ENCODE data around the gene HES5. TPM values are rescaled to one million over a fixed set of nuclear protein-coding genes. Genes with fewer than 3 reads are reported as not detected.
"Not testable (repeated sequence)": the region's sequence is repeated elsewhere in the genome, so short reads cannot be mapped to it uniquely, and the experiment has no call there.

The HES5 gene
- total RNA-seq (2022) (not detected in 2 replicates), Bru-seq, nascent RNA (not detected), BruChase-seq, experiment 1, labeled RNA remaining after a 6-hour chase (not detected), BruChase-seq, experiment 2, labeled RNA remaining after a 2-hour chase (not detected)
- long read RNA-seq: 0 reads

DNA sequence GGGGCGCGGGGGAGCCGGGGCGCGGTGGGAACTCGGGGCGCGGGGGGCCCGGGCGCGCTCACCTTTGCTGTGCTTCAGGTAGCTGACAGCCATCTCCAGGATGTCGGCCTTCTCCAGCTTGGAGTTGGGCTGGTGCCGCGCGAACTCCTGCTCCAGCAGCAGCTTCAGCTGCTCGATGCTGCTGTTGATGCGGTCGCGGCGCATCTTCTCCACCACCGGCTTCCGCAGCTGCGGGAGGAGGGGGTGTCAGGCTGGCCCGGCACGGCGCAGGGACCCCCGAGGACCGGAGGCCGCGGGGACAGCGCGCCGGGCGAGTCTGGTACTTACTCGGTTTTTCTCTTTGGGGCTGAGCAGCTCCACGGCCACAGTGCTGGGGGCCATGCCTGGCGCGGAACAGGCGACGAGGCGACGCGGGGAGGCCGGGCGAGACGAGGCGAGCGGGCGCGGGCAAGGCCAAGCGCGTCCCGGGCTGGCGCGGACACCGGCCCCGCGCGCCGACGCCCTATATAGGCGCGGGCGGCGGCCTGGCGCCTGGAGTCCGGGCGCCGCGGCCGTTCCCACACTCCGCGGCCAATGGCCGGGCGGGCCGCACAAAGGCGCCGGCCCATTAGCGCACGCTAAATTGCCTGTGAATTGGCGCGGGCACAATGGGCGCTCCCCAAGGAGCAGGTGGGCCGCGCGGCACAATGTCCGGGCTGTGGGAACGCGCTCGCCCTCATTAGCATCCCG, at the start of gene HES5:
Gene HES5, minus strand, starts transcription at position 480 of the 729 bp plus-strand sequence. Its CDS starts 99 bp downstream, at position 381.
- intact Hi-C loops (cut with micrococcal nuclease; ENCODE audit: unreplicated experiment): no loop called here
- Mint-ChIP-seq H3K4me3 (ENCODE audit: low read depth, unreplicated experiment) (peak within 1 kb of the TSS; percentile 39), H3K27me3 (ENCODE audit: unreplicated experiment) (peaks cover 12% of the 10 kb centered on the region), H3K9me3 (ENCODE audit: low read depth, unreplicated experiment) (no peaks in the 10 kb centered on the region), H3K4me1 (ENCODE audit: low read depth, unreplicated experiment) (peaks cover 3% of the 10 kb centered on the region), H3K36me3 (ENCODE audit: insufficient read depth, unreplicated experiment) (peaks cover 23% of the 10 kb centered on the region), H3K27ac (ENCODE audit: unreplicated experiment) (no peak within 1 kb of the TSS)
- no peak for DNase-seq
- CTCF ChIA-PET: no interaction called here
- no peak for TF ChIP-seq CTCF (IDR thresholded peaks at IDR 0.05; ENCODE audit: unreplicated experiment)
- BruUV-seq (replicated peaks): no TSS peak

DNA sequence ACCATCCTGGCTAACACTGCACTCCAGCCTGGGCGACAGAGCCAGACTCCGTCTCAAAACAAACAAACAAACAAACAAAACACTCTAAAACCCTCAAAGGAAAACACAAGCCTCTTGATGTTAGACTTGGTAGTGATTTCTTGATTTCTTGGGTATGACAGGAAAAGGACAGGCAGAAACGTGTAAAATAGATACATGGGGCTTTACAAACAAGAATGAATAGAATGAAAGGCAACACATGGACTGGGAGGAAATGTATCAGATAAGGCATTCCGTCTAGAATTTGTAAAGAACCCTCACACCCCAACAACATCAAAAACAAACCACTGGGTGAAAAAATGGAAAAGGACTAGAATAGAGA, 48.7 kb upstream of the HES5 start:
- no TSS peak for BruUV-seq (replicated peaks)
- no peak for TF ChIP-seq CTCF (IDR thresholded peaks at IDR 0.05; ENCODE audit: unreplicated experiment)
- H3K36me3 Mint-ChIP-seq (ENCODE audit: insufficient read depth, unreplicated experiment): peaks cover 29% of the 10 kb centered on the region

GRCh38 chr1:2577565-2578075, 47.6 kb upstream of the HES5 start:
- Mint-ChIP-seq H3K4me1 (ENCODE audit: low read depth, unreplicated experiment) (peaks cover 16% of the 10 kb centered on the region), H3K36me3 (ENCODE audit: insufficient read depth, unreplicated experiment) (peaks cover 29% of the 10 kb centered on the region), H3K27ac (ENCODE audit: unreplicated experiment) (peak overlapping the region; percentile 78)
- H3K4me3 Mint-ChIP-seq (ENCODE audit: low read depth, unreplicated experiment); DNase-seq; H3K9me3 Mint-ChIP-seq (ENCODE audit: low read depth, unreplicated experiment); H3K27me3 Mint-ChIP-seq (ENCODE audit: unreplicated experiment); BruUV-seq (replicated peaks); intact Hi-C loops (cut with micrococcal nuclease; ENCODE audit: unreplicated experiment): not testable (repeated sequence)
- CTCF ChIA-PET: interaction anchor here (0.7 to 1.3 kb wide), 5 partner anchors 15 to 672 kb away, joined by 3 to 6 read pairs (median 4); partner anchors contain the start of gene PANK4

More for the DNA sequence above, 48.7 kb upstream of the HES5 start:
- peak overlapping the region; percentile 26 for H3K4me3 Mint-ChIP-seq (ENCODE audit: low read depth, unreplicated experiment)
- H3K27ac Mint-ChIP-seq (ENCODE audit: unreplicated experiment): peak overlapping the region; percentile 78
- CTCF ChIA-PET: interaction anchor here (1.0 to 1.3 kb wide), 4 partner anchors 17 to 163 kb away, joined by 3 to 6 read pairs (median 4); partner anchors contain the start of gene PANK4
- peaks cover 21% of the 10 kb centered on the region for H3K4me1 Mint-ChIP-seq (ENCODE audit: low read depth, unreplicated experiment)
- DNase-seq: no peak
- intact Hi-C loops (cut with micrococcal nuclease; ENCODE audit: unreplicated experiment): no loop called here
- H3K27me3 Mint-ChIP-seq (ENCODE audit: unreplicated experiment): no peaks in the 10 kb centered on the region
- H3K9me3 Mint-ChIP-seq (ENCODE audit: low read depth, unreplicated experiment): peaks cover 1% of the 10 kb centered on the region

DNA sequence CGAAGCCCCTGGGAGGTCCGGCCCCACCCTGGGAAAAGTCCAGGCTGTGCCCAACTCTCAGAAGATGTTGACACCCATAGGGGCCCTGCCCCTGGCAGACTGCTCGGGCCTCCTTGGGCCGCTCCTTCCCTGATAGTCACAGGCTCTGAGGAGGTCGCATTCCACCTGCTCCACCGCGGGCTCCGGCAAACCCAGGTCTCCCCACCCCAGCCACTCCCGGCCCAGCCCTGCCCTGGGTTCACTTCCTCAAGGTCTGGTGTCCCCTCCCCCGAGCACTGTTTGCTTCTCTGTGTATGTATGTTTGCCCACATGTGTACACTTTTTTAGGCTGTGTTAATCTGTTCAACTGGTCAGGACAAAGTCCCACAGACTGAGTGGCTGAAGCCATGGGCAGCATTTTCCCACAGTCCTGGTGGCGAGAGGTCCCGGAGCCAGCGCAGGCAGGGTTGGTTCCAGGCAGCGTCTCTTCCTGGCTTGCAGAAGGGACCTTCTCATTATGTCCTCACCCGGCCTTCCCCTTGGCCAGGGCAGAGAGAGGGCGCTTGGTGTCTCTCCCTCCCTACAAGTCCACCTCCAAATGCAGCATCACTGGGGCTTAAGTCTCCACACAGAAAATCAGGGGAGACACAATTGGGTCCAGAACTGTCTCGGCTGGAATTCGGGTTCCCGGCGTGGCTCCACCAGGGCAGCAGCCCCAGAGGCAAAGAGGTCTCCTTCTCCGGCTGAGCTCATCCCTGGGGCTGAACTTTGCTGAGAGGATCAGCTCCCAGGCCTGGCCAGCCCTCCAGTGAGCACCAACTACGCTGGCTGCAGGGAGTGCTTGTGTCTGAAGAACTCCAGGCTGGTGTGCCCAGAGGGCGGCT, 46.0 kb upstream of the HES5 start:
- TF ChIP-seq CTCF (IDR thresholded peaks at IDR 0.05; ENCODE audit: unreplicated experiment): no peak
- peak overlapping the region; percentile 64 for H3K27ac Mint-ChIP-seq (ENCODE audit: unreplicated experiment)
- peak; percentile 80 for DNase-seq

More for the DNA sequence above, 46.0 kb upstream of the HES5 start:
- Mint-ChIP-seq H3K27me3 (ENCODE audit: unreplicated experiment) (no peaks in the 10 kb centered on the region), H3K4me1 (ENCODE audit: low read depth, unreplicated experiment) (peaks cover 16% of the 10 kb centered on the region), H3K36me3 (ENCODE audit: insufficient read depth, unreplicated experiment) (peaks cover 23% of the 10 kb centered on the region), H3K4me3 (ENCODE audit: low read depth, unreplicated experiment) (no peak overlapping the region), H3K9me3 (ENCODE audit: low read depth, unreplicated experiment) (peaks cover 8% of the 10 kb centered on the region)
- BruUV-seq (replicated peaks): TSS peak; percentile 55
- CTCF ChIA-PET: no interaction called here
- intact Hi-C loops (cut with micrococcal nuclease; ENCODE audit: unreplicated experiment): no loop called here

Measured in Calu3 (cell line).